ENCODE results near the gene CMTM6. TPM values are rescaled to one million over a fixed set of nuclear protein-coding genes. Genes with fewer than 3 reads are reported as not detected.

Gene CMTM6
- total and polyA plus RNA-seq, 2 of the 8 experiments (the other 6 are each of a cell fraction or from before 2014, with no cell fraction given): 24.0 to 51.5 TPM

DNA sequence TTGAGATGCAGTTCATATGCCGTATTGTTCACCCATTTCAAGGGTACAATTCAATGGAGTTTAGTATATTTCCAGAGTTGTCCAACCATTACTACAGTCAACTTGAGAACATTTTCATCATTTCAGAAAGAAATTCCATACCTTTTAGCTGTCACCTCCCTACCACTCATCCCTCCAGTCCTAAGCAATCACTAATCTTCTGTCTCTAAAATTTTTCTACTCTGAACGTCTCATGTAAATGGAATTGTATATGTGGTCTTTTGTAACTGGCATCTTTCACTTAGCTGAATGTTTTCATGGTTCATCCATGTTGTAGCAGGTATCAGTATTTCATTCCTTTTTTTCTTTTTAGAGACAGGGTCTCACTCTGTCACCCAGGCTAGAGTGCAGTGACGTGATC lies 59.9 kb downstream of the CMTM6 start:
- Histone ChIP-seq H3K4me3 (ENCODE audit: extremely low read depth in 1 of 4, insufficient read depth in 2 of 4, low read depth in 3 of 4, low read length in 4 of 4) (no peak overlapping the region), H3K79me2 (ENCODE audit: control insufficient read depth in 1 of 2, insufficient read depth in 2 of 2, low read length in 2 of 2) (no peaks in the 10 kb centered on the region; a peak in 1 of 4 replicates), H3K9me3 (ENCODE audit: insufficient read depth in 2 of 2, low read depth in 1 of 2, low read length in 1 of 2) (no peaks in the 10 kb centered on the region), H2AFZ (ENCODE audit: low read length) (no peak overlapping the region), H2AK5ac (ENCODE audit: low read depth, low read length) (no peak overlapping the region), H3K9ac (replicated peaks in 1 of 4; ENCODE audit: extremely low read depth in 1 of 4, low read depth in 3 of 4, low read length in 3 of 4) (no peak overlapping the region), H4K91ac (replicated peaks; ENCODE audit: insufficient read length, low read length) (no peak overlapping the region), H4K8ac (ENCODE audit: extremely low read depth, insufficient read depth, low read length) (no peak overlapping the region), H3K79me1 (ENCODE audit: low read depth, low read length) (peaks cover 5% of the 10 kb centered on the region), H3K23ac (ENCODE audit: insufficient read length) (no peak overlapping the region), H3K36me3 (ENCODE audit: control insufficient read depth in 2 of 4, insufficient read depth in 4 of 4, low read length in 3 of 4) (peaks cover 0 to 2% (median 0%) of the 10 kb centered on the region in 4 experiments; a peak in 1 of 8 replicates), H2BK12ac (ENCODE audit: low read depth, low read length) (no peak overlapping the region), H3K14ac (ENCODE audit: insufficient read length) (no peak overlapping the region), H3K27ac (ENCODE audit: low read depth, low read length) (no peak overlapping the region), H2BK5ac (ENCODE audit: low read depth, low read length) (no peak overlapping the region), H3K4me2 (ENCODE audit: insufficient read depth in 1 of 2, low read depth in 2 of 2, low read length in 2 of 2) (no peak overlapping the region), H2BK120ac (replicated peaks; ENCODE audit: low read depth, low read length) (no peak overlapping the region), H3K4ac (replicated peaks; ENCODE audit: insufficient read length, low read depth, low read length) (no peak overlapping the region), H2BK15ac (ENCODE audit: low read length) (no peak overlapping the region), H3K56ac (replicated peaks; ENCODE audit: insufficient read length, low read depth, low read length) (no peak overlapping the region), H3K27me3 (replicated peaks in 1 of 4; ENCODE audit: control insufficient read depth in 3 of 4, extremely low read depth in 1 of 4, insufficient read depth in 3 of 4, low read length in 3 of 4) (no peaks in the 10 kb centered on the region), H3K18ac (ENCODE audit: extremely low read depth, low read length) (no peak overlapping the region), H4K20me1 (replicated peaks in 1 of 2; ENCODE audit: control insufficient read depth in 1 of 2, insufficient read depth in 2 of 2, low read length in 2 of 2) (no peaks in the 10 kb centered on the region), H2BK20ac (ENCODE audit: low read length) (no peak overlapping the region), H3K23me2 (ENCODE audit: low read depth, low read length) (peaks cover 1% of the 10 kb centered on the region; the same call in 1 of the 2 replicates), H4K5ac (ENCODE audit: insufficient read length, low read depth, low read length) (no peak overlapping the region), H3K4me1 (replicated peaks in 1 of 4; ENCODE audit: control insufficient read depth in 3 of 4, insufficient read depth in 4 of 4, low read length in 3 of 4) (peaks cover 0 to 5% (median 0%) of the 10 kb centered on the region in 4 experiments; a peak in 2 of 7 replicates)
- DNase-seq (ENCODE audit: low read depth in 1 of 2, low spot score in 2 of 2) (no peak), FAIRE-seq (no peak)
- POLR2A ChIA-PET (ENCODE audit: partially characterized antibody): no interaction called here
- CTCF ChIA-PET (ENCODE audit: partially characterized antibody): no interaction called here
- TF ChIP-seq EGR1 (IDR thresholded peaks at IDR 0.05; ENCODE audit: borderline replicate concordance, low read depth, low read length) (no peak), TBP (IDR thresholded peaks at IDR 0.05; ENCODE audit: low read depth, low read length) (no peak), HDAC2 (IDR thresholded peaks at IDR 0.05; ENCODE audit: borderline replicate concordance in 1 of 2, low read depth in 2 of 2, low read length in 2 of 2) (no peak)
- WGBS, 2 experiments (ENCODE audit: extremely low coverage in 1 of 2, insufficient coverage in 1 of 2, insufficient read length in 1 of 2, insufficient replicate concordance in 2 of 2, low coverage in 1 of 2, low lambda C conversion rate in 2 of 2, missing lambda C conversion rate in 1 of 2): 97% methylated on average over 3 of the region's 3 CpGs; no CpG with 5 or more reads in 1 of the 2 experiments

Measured in H1 (cell line).